Brain microvascular endothelial cell (primary cell): ENCODE data around the gene DNALI1.

ENCODE experiments used
- DNase-seq: peaks from one replicate; pipeline ENCODE4 v3.0.0-alpha.2; 2020
- H3K27ac ChIP-seq: fragments of 250-450 bp; sonication (Bioruptor Pico); 2 replicates; pipeline ENCODE4 v1.5.1; 2020; ENCODE audit warnings: mild to moderate bottlenecking, moderate library complexity
- H3K27me3 ChIP-seq: fragments of 250-450 bp; sonication (Bioruptor Pico); replicated peaks from 2 replicates; pipeline ENCODE4 v1.5.1; 2020; ENCODE audit warnings: mild to moderate bottlenecking
- H3K36me3 ChIP-seq: fragments of 250-450 bp; sonication (Bioruptor Pico); replicated peaks from 2 replicates; pipeline ENCODE4 v1.5.1; 2020; ENCODE audit warnings: mild to moderate bottlenecking
- H3K4me3 ChIP-seq: 2 replicates; pipeline ENCODE4 v1.5.1; 2011; ENCODE audit warnings: low read depth, mild to moderate bottlenecking, control low read depth, low read length, moderate library complexity
- in situ Hi-C: cut with HindIII; loops from 2 replicates; pipeline ENCODE4 v1.10.0; 2017; ENCODE audit warnings: low sequenced_read_pairs, low pct_ligation_motif_present
- TF ChIP-seq, protein P1 (sequence below): IDR thresholded peaks from 2 replicates; pipeline ENCODE4 v1.5.1; 2011; ENCODE audit warnings: low read depth, mild to moderate bottlenecking, moderate library complexity, low read length, control low read depth, inconsistent platforms; ENCODE audit errors: missing control alignments

The DNALI1 gene

DNA sequence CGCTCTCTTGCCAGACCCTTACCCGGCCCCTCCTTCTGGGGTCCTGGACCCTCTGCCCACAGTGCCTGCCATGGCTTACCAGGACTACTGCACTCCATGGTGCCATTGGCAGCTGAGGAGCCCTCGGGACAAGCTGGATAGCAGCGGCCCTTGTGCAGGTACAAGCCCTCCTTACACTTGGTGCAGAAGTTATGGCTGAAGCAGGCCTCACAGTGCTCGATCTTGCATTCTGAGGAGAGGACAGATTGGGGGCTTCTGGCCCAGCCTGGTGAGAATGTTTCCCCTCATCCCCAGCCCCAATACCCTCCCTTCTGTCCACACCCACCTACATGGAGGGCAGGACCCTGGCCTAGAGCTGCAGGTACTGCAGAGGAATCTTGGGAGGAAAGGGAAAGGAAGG, 57.4 kb downstream of the DNALI1 start:
- Histone ChIP-seq H3K27ac (no peak overlapping the region), H3K36me3 (no peaks in the 10 kb centered on the region), H3K4me3 (no peak overlapping the region), H3K27me3 (peaks cover 6% of the 10 kb centered on the region)
- in situ Hi-C loops: no loop called here
- no peak for DNase-seq
- TF ChIP-seq, protein P1, sequence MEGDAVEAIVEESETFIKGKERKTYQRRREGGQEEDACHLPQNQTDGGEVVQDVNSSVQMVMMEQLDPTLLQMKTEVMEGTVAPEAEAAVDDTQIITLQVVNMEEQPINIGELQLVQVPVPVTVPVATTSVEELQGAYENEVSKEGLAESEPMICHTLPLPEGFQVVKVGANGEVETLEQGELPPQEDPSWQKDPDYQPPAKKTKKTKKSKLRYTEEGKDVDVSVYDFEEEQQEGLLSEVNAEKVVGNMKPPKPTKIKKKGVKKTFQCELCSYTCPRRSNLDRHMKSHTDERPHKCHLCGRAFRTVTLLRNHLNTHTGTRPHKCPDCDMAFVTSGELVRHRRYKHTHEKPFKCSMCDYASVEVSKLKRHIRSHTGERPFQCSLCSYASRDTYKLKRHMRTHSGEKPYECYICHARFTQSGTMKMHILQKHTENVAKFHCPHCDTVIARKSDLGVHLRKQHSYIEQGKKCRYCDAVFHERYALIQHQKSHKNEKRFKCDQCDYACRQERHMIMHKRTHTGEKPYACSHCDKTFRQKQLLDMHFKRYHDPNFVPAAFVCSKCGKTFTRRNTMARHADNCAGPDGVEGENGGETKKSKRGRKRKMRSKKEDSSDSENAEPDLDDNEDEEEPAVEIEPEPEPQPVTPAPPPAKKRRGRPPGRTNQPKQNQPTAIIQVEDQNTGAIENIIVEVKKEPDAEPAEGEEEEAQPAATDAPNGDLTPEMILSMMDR: no peak

DNA sequence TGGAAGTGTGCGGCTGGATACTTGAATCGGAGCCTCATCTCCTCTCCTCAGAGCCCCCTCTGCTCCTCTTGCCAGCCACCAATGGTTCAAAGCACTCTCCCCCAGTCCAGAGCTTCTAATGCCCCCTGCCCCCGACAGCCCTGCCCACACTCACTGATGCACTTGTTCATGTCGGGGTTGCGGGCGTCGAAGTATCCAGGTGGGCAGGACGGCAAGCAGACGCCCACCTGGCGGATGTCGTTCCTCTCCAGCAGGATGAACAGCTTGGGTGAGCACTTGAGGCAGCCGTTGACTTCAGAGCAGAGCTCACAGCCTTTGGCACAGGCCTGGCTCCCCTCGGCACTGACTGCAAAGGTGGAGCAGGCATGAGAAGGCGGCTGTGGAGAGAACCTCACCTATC, 59.6 kb downstream of the DNALI1 start:
- no peak overlapping the region for H3K27ac ChIP-seq
- H3K27me3 ChIP-seq: peaks cover 6% of the 10 kb centered on the region
- TF ChIP-seq, protein P1: no peak
- in situ Hi-C loops: no loop called here
- DNase-seq: no peak
- no peaks in the 10 kb centered on the region for H3K36me3 ChIP-seq
- no peak overlapping the region for H3K4me3 ChIP-seq
